ENCODE data around the gene CRYBG1. TPM values are rescaled to one million over a fixed set of nuclear protein-coding genes. Genes with fewer than 3 reads are reported as not detected.

CRYBG1 gene
- total and polyA plus RNA-seq, 8 donors, result 2.3 to 9.2 (median 4.3) TPM

DNA sequence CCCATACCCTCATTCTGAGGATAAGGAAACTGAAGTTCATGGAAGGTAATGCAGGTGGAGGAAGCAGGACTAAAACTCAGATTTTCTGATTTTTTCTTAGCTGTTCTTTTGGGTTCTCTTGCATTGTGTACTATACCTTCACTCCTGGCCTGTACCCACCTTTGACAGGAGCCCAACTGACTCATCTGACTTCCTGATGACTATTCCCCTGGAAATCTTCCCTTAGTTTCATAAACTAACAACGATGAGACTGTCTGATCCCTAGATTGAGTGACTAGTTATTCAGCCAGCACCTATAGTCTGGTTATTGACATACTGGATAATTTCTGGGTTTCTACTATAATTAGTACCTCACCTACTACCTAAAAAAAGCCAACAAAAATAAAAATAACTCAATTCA, 10.1 kb downstream of the CRYBG1 start:
- Histone ChIP-seq H3K4me1 (no peaks in the 10 kb centered on the region), H3K27me3 (no peaks in the 10 kb centered on the region), H3K27ac (no peak overlapping the region), H3K36me3 (no peaks in the 10 kb centered on the region), H3K4me3 (no peak overlapping the region), H3K9me3 (no peaks in the 10 kb centered on the region)
- 33 to 59% methylated on average over 1 of the region's 1 CpG for WGBS, 2 donors
- DNase-seq (no peak), ATAC-seq (no peak), FAIRE-seq (no peak)
- intact Hi-C loops (cut with DNase I), result no loop called here
- TF ChIP-seq CTCF (IDR thresholded peaks at IDR 0.05), result no peak

DNA sequence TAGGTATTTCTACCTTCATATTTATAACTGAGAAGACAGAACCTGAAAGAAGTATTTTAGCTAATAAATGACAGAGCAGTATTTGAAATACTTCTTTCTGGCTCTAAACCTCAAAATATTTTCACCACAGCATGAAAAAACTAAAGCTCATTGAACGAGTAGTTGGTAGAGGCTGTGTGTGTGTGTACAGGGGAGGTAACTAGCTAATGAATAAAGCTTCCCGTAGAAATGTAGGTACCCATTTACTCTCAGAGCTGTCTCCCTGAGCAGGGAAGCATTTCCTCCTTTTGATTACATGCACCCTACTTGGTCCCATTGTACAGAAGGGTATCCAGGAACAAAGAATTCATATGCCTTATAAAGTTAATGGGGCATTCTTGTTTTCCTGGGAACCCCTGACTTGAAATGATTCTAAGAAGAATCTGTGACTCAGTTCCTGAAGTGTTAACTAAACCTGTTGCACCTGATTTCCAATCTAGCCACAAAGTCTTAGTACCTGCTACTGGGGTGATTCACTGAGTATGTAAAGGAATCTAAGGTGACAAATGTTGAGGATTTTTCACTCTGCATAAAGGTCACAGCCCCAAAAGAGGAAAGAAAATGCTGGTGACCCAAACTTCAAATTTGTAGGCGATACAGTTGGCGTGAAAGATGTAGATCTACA, 12.5 kb downstream of the CRYBG1 start:
- Histone ChIP-seq H3K36me3 (no peaks in the 10 kb centered on the region), H3K4me3 (no peak overlapping the region), H3K27ac (no peak overlapping the region), H3K4me1 (no peaks in the 10 kb centered on the region), H3K9me3 (no peaks in the 10 kb centered on the region), H3K27me3 (no peaks in the 10 kb centered on the region)
- TF ChIP-seq CTCF (IDR thresholded peaks at IDR 0.05), result no peak
- intact Hi-C loops (cut with DNase I), result no loop called here
- ATAC-seq (peak in 1 of 4 donors; percentile 24), DNase-seq (no peak), FAIRE-seq (no peak)
- 80 to 85% methylated on average over 4 of the region's 4 CpGs for WGBS, 2 donors

- no peak overlapping the region for H3K27ac ChIP-seq
- WGBS, 2 donors, result 88 to 97% methylated on average over 1 of the region's 1 CpG
- H3K4me1 ChIP-seq, result no peaks in the 10 kb centered on the region
- H3K36me3 ChIP-seq, result no peaks in the 10 kb centered on the region
- no peaks in the 10 kb centered on the region for H3K9me3 ChIP-seq
- no peak for FAIRE-seq
- no peak for TF ChIP-seq CTCF (IDR thresholded peaks at IDR 0.05)
- DNase-seq, result no peak
- ATAC-seq, result no peak
- intact Hi-C loops (cut with DNase I), result no loop called here
- H3K27me3 ChIP-seq, result no peaks in the 10 kb centered on the region
- H3K4me3 ChIP-seq, result no peak overlapping the region
Measured at GRCh38 chr6:106373502-106374239, 13.2 kb downstream of the CRYBG1 start.

DNA sequence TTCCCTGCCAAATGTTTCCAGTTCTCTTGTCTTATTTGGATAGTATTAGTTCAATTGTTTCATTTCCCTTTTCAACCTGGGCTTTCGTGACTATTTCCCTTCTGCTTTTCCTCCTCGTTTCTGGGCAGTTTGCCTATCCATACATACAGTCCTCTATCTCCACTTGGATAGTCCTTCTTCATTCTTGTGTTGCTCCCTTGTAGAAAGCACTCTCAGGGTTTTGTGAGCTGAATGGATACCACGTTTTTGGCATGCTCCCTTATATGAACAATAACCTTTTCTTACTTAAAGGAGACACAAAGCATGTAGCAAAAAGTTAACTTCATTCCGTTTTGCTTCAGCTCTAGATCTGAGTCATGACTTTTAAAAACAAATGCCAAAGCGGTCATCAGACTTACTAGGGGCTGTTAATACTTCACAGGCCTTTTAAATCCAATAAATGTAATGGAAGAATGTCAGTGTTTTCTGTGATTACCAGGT, 16.6 kb downstream of the CRYBG1 start:
- ATAC-seq (peak in 2 of 4 donors; percentile 25 to 39), DNase-seq (no peak), FAIRE-seq (no peak)
- Histone ChIP-seq H3K36me3 (no peaks in the 10 kb centered on the region), H3K9me3 (no peaks in the 10 kb centered on the region), H3K27me3 (no peaks in the 10 kb centered on the region), H3K4me1 (no peaks in the 10 kb centered on the region), H3K4me3 (no peak overlapping the region), H3K27ac (peak overlapping the region in 3 of 4 donors; percentile 3 to 42 (median 6))
- intact Hi-C loops (cut with DNase I), result no loop called here
- TF ChIP-seq CTCF (IDR thresholded peaks at IDR 0.05), result no peak
- WGBS, 2 donors, result 32% methylated on average over 5 of the region's 5 CpGs

DNA sequence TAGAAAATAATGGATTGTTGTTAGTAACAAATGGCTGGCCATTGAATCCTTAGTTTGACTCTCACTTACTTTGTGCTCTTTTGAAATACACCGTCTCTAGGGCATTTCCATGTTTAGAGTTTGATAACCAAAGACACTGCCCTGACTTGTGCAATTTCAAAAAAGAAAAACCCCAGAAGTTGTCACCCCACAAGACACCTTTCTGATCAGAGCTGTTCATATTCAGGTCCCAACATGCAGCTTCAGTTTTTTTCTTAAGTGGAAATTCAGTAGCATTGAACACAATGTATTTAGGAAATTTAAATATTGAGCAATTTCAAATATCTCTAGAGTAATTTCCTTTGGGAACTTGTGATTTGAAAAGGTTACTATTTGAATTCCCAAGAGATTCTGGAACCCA, 19.4 kb downstream of the CRYBG1 start:
- no peaks in the 10 kb centered on the region for H3K36me3 ChIP-seq

More for the DNA sequence above, 19.4 kb downstream of the CRYBG1 start:
- ATAC-seq, result no peak
- no peak for DNase-seq
- no peaks in the 10 kb centered on the region for H3K4me1 ChIP-seq
- no peaks in the 10 kb centered on the region for H3K9me3 ChIP-seq
- WGBS, 2 donors, result 100% methylated on average over 1 of the region's 1 CpG
- no peak for TF ChIP-seq CTCF (IDR thresholded peaks at IDR 0.05)
- no peak overlapping the region for H3K4me3 ChIP-seq
- no peaks in the 10 kb centered on the region for H3K27me3 ChIP-seq
- H3K27ac ChIP-seq, result no peak overlapping the region
- intact Hi-C loops (cut with DNase I), result no loop called here
- FAIRE-seq, result no peak

All from pancreas (tissue), 10 donors.